K562 (cell line): ENCODE measurements around the gene RBBP4. TPM values are rescaled to one million over a fixed set of nuclear protein-coding genes. Genes with fewer than 3 reads are reported as not detected.
A peak's percentile ranks its signal among the peaks of the same experiment; 100 is the strongest.

Source experiments
- BACH1 ChIP-seq: fragments of 200-800 bp; sonication (Bioruptor generic); IDR thresholded peaks from 2 replicates; pipeline ENCODE4 v1.6.1; 2016; ENCODE audit warnings: missing genetic modification characterization, missing compliant biosample characterization
- C11orf30 ChIP-seq: fragments of 450-650 bp; IDR thresholded peaks from 2 replicates; pipeline ENCODE4 v1.6.1; 2016; ENCODE audit warnings: low read depth, mild to moderate bottlenecking
- CCAR2 ChIP-seq: fragments of 200-400 bp; formaldehyde crosslinking; IDR thresholded peaks from 2 replicates; pipeline ENCODE4 v1.6.1; 2017; ENCODE audit warnings: mild to moderate bottlenecking, low read depth, low read length
- CREB1 ChIP-seq, 2 experiments: sonication (generic) in 1 of 2; formaldehyde crosslinking in 1 of 2; IDR thresholded peaks; 2 replicates each; pipeline versions ENCODE4 v1.6.1 to v1.8.0; 2012 to 2022; ENCODE audit warnings: inconsistent platforms in 1 of 2, mild to moderate bottlenecking in 1 of 2, missing genetic modification reagents in 1 of 2, moderate library complexity in 1 of 2
- FOXK2 ChIP-seq, 2 experiments: fragments of 450-650 bp; IDR thresholded peaks in 1 of 2; conservative IDR thresholded peaks in 1 of 2; 2 replicates each; pipeline ENCODE4 v1.6.1; 2016; ENCODE audit warnings: low read depth in 2 of 2, mild to moderate bottlenecking in 1 of 2
- FOXP1 ChIP-seq: sonication (generic); formaldehyde crosslinking; IDR thresholded peaks from 2 replicates; pipeline ENCODE4 v1.8.0; 2022; ENCODE audit warnings: mild to moderate bottlenecking, missing genetic modification reagents
- IRF2 ChIP-seq: sonication (generic); formaldehyde crosslinking; IDR thresholded peaks from 2 replicates; pipeline ENCODE4 v1.8.1; 2022; ENCODE audit warnings: mild to moderate bottlenecking, missing genetic modification reagents
- LCOR ChIP-seq: sonication (generic); formaldehyde crosslinking; IDR thresholded peaks from 2 replicates; pipeline ENCODE4 v1.8.0; 2022; ENCODE audit warnings: mild to moderate bottlenecking, missing genetic modification reagents
- MEF2D ChIP-seq: conservative IDR thresholded peaks from 2 replicates; pipeline ENCODE4 v1.6.1; 2016; ENCODE audit warnings: low read depth, missing genetic modification characterization, missing compliant biosample characterization
- NELFE ChIP-seq: IDR thresholded peaks from 2 replicates; pipeline ENCODE4 v1.6.1; 2011; ENCODE audit warnings: mild to moderate bottlenecking; ENCODE audit not compliant: insufficient read depth, insufficient read length
- NR3C1 ChIP-seq: sonication (generic); formaldehyde crosslinking; IDR thresholded peaks from 2 replicates; pipeline ENCODE4 v1.8.1; 2022; ENCODE audit warnings: missing genetic modification reagents
- PHF21A ChIP-seq: fragments of 450-650 bp; IDR thresholded peaks from 2 replicates; pipeline ENCODE4 v1.6.1; 2017; ENCODE audit warnings: low read depth, borderline replicate concordance
- RBM22 ChIP-seq: fragments of 200-400 bp; formaldehyde crosslinking; IDR thresholded peaks from 2 replicates; pipeline ENCODE4 v1.6.1; 2018; ENCODE audit warnings: low read length, low read depth; ENCODE audit not compliant: poor library complexity, severe bottlenecking
- SETDB1 ChIP-seq: IDR thresholded peaks from one replicate; pipeline ENCODE4 v1.6.1; 2012; ENCODE audit warnings: low read length, control low read depth, inconsistent platforms
- ZEB2 ChIP-seq: fragments of 450-650 bp; IDR thresholded peaks from 2 replicates; pipeline ENCODE4 v1.6.1; 2016
- ZNF134 ChIP-seq: fragments of 250-450 bp; sonication (Bioruptor Pico); conservative IDR thresholded peaks from 2 replicates; pipeline ENCODE4 v1.4.0; 2020
- ZNF174 ChIP-seq: fragments of 250-450 bp; sonication (Bioruptor Pico); IDR thresholded peaks from 2 replicates; pipeline ENCODE4 v1.4.0; 2020; ENCODE audit warnings: mild to moderate bottlenecking
- polyA plus RNA-seq, 8 experiments: library from polyadenylated mRNA; depleted of rRNA in 4 of 8; stranded (reverse) in 5 of 8; unstranded in 3 of 8; fragments of >200 nt; fragmentation: Nextera tagmentation in 2 of 8; fragmentation: Illumina TruSeq in 1 of 8; extraction: Ambion mirVana in 2 of 8; extraction: Trizol in 1 of 8; gene quantifications; 2 replicates each; pipeline versions ENCODE4 v1.2.1 to v1.2.3, GENCODE V29; 2011 to 2014; ENCODE audit warnings: inconsistent platforms in 1 of 8, missing spikeins in 1 of 8
- total RNA-seq, 7 experiments: library from RNA; depleted of rRNA in 6 of 7; stranded (reverse); fragments of >200 nt in 6 of 7; fragmentation: Illumina TruSeq in 2 of 7; extraction: Trizol in 2 of 7; gene quantifications; 2 replicates each; pipeline versions ENCODE4 v1.2.1 to v1.2.3, GENCODE V29; 2011 to 2021; ENCODE audit warnings: low replicate concordance in 1 of 7
- TF ChIP-seq, protein P1 (sequence below): sonication (generic); formaldehyde crosslinking; IDR thresholded peaks from 2 replicates; pipeline ENCODE4 v1.8.1; 2023; ENCODE audit warnings: mild to moderate bottlenecking, missing genetic modification reagents
- TF ChIP-seq, protein P2 (sequence below): fragments of 150-350 bp; IDR thresholded peaks from 2 replicates; pipeline ENCODE4 v1.6.1; 2014; ENCODE audit warnings: low read depth, mild to moderate bottlenecking, low read length, borderline replicate concordance
- TF ChIP-seq, protein P3 (sequence below): sonication (generic); formaldehyde crosslinking; IDR thresholded peaks from 2 replicates; pipeline ENCODE4 v1.9.0; 2022; ENCODE audit warnings: mild to moderate bottlenecking, missing genetic modification reagents
- TF ChIP-seq, protein P4 (sequence below): sonication (generic); formaldehyde crosslinking; IDR thresholded peaks from 2 replicates; pipeline ENCODE4 v1.8.1; 2023; ENCODE audit warnings: mild to moderate bottlenecking, missing genetic modification reagents, moderate library complexity

Gene RBBP4
- total and polyA plus RNA-seq, 9 of the 15 experiments (the other 6 are each of a cell fraction or from before 2014, with no cell fraction given), result 185 to 409 (median 259) TPM

DNA sequence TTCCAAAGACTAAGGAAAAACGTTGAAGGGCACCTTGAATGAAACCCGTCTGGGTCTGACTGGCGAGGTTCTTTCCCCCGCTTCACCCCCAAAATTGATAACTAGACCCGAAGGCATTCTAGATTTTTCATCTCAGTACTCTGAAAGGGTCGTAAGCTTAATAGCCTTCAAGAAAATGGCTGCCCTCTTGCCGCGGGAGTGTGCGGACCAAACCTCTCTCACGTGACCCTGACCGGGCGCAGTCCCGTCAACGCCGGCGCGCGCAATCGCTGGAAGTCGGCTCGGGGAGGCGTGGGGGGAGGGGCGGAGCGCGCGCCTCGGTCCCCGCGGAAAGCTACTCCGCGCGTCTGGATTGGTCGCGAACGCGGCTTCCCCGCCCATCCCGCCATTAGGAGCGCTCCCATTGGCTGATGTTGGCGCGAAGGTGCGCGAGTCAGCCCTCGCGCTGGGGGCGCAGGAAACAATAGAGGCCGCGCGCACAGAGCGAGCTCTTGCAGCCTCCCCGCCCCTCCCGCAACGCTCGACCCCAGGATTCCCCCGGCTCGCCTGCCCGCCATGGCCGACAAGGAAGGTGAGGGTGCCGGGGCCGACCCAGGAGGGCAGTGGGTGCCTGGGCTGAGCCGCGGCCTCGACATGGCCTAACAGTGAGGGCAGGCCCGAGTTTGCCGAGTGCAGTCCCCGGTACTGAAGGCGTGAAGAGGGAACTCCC is at the start of gene RBBP4 (continued):
- TF ChIP-seq, protein P1, sequence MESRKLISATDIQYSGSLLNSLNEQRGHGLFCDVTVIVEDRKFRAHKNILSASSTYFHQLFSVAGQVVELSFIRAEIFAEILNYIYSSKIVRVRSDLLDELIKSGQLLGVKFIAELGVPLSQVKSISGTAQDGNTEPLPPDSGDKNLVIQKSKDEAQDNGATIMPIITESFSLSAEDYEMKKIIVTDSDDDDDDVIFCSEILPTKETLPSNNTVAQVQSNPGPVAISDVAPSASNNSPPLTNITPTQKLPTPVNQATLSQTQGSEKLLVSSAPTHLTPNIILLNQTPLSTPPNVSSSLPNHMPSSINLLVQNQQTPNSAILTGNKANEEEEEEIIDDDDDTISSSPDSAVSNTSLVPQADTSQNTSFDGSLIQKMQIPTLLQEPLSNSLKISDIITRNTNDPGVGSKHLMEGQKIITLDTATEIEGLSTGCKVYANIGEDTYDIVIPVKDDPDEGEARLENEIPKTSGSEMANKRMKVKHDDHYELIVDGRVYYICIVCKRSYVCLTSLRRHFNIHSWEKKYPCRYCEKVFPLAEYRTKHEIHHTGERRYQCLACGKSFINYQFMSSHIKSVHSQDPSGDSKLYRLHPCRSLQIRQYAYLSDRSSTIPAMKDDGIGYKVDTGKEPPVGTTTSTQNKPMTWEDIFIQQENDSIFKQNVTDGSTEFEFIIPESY (CRISPR knock-in tag), result peak; percentile 57
- TF ChIP-seq IRF2 (CRISPR knock-in tag) (peak; percentile 45; the same call in 1 of the 2 replicates), C11orf30 (0 out of 2 replicates have a peak, but pooled peaks have one; percentile 39), PHF21A (peak; percentile 62; the same call in 1 of the 2 replicates), NELFE (no peak), ZEB2 (no peak), ZNF134 (CRISPR knock-in tag) (peak; percentile 84), LCOR (CRISPR knock-in tag) (peak; percentile 51), SETDB1 (no peak), RBM22 (peak; percentile 34), FOXP1 (peak; percentile 80), FOXK2 (conservative IDR thresholded peaks at IDR 0.05 in 1 of 2, IDR thresholded peaks at IDR 0.05 in 1 of 2; ENCODE audit: low read depth in 2 of 2) (peak in 1 of 2 experiments; percentile 75; a peak in 2 of 4 replicates), NR3C1 (CRISPR knock-in tag) (peak; percentile 92), ZNF174 (CRISPR knock-in tag) (peak; percentile 92; the same call in 1 of the 2 replicates), CREB1 (IDR thresholded peaks at IDR 0.05) (peak; percentile 60), CREB1 (CRISPR knock-in tag; IDR thresholded peaks at IDR 0.05) (peak; percentile 81), BACH1 (tag) (peak; percentile 97), CCAR2 (no peak), MEF2D (peak; percentile 97)
- TF ChIP-seq, protein P2, sequence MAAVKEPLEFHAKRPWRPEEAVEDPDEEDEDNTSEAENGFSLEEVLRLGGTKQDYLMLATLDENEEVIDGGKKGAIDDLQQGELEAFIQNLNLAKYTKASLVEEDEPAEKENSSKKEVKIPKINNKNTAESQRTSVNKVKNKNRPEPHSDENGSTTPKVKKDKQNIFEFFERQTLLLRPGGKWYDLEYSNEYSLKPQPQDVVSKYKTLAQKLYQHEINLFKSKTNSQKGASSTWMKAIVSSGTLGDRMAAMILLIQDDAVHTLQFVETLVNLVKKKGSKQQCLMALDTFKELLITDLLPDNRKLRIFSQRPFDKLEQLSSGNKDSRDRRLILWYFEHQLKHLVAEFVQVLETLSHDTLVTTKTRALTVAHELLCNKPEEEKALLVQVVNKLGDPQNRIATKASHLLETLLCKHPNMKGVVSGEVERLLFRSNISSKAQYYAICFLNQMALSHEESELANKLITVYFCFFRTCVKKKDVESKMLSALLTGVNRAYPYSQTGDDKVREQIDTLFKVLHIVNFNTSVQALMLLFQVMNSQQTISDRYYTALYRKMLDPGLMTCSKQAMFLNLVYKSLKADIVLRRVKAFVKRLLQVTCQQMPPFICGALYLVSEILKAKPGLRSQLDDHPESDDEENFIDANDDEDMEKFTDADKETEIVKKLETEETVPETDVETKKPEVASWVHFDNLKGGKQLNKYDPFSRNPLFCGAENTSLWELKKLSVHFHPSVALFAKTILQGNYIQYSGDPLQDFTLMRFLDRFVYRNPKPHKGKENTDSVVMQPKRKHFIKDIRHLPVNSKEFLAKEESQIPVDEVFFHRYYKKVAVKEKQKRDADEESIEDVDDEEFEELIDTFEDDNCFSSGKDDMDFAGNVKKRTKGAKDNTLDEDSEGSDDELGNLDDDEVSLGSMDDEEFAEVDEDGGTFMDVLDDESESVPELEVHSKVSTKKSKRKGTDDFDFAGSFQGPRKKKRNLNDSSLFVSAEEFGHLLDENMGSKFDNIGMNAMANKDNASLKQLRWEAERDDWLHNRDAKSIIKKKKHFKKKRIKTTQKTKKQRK, result no peak
- TF ChIP-seq, protein P3, sequence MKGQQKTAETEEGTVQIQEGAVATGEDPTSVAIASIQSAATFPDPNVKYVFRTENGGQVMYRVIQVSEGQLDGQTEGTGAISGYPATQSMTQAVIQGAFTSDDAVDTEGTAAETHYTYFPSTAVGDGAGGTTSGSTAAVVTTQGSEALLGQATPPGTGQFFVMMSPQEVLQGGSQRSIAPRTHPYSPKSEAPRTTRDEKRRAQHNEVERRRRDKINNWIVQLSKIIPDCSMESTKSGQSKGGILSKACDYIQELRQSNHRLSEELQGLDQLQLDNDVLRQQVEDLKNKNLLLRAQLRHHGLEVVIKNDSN (CRISPR knock-in tag), result peak; percentile 97
- TF ChIP-seq, protein P4, sequence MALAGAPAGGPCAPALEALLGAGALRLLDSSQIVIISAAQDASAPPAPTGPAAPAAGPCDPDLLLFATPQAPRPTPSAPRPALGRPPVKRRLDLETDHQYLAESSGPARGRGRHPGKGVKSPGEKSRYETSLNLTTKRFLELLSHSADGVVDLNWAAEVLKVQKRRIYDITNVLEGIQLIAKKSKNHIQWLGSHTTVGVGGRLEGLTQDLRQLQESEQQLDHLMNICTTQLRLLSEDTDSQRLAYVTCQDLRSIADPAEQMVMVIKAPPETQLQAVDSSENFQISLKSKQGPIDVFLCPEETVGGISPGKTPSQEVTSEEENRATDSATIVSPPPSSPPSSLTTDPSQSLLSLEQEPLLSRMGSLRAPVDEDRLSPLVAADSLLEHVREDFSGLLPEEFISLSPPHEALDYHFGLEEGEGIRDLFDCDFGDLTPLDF (CRISPR knock-in tag), result peak; percentile 96
